Activated CD4-positive, alpha-beta T cell treated with anti-CD3 and anti-CD28 coated beads, Interleukin-2, amount 10 ng/mL, durations not matched to agents 7 days and 5 days (primary cell): ENCODE results near the gene VNN1. TPM values are rescaled to one million over a fixed set of nuclear protein-coding genes. Genes with fewer than 3 reads are reported as not detected.

Source experiments
- CTCF ChIA-PET: fragments of 350-600 bp; sonication (Branson Sonifier 250); formaldehyde crosslinking; loops from one replicate; lab custom pipeline; 2021; ENCODE audit warnings: antibody characterized with exemption; lab: Charles Lee
- POLR2A ChIA-PET: fragments of 350-600 bp; sonication (Branson Sonifier 250); formaldehyde crosslinking; loops from one replicate; lab custom pipeline; 2021; ENCODE audit warnings: antibody characterized with exemption; lab: Charles Lee
- DNase-seq: peaks from one replicate; pipeline ENCODE4 v3.0.0-alpha.2; 2020
- H3K27ac Mint-ChIP-seq: one replicate; pipeline ENCODE4 v1.8.0; 2021; ENCODE audit warnings: mild to moderate bottlenecking, moderate library complexity, mixed read lengths
- H3K27me3 Mint-ChIP-seq: one replicate; pipeline ENCODE4 v1.8.0; 2021; ENCODE audit warnings: mixed read lengths
- H3K36me3 Mint-ChIP-seq: one replicate; pipeline ENCODE4 v1.8.0; 2021; ENCODE audit warnings: low read depth, mixed read lengths
- H3K4me1 Mint-ChIP-seq: one replicate; pipeline ENCODE4 v1.8.0; 2021; ENCODE audit warnings: mixed read lengths
- H3K4me3 Mint-ChIP-seq: one replicate; pipeline ENCODE4 v1.8.0; 2021; ENCODE audit warnings: mild to moderate bottlenecking, moderate library complexity, mixed read lengths
- H3K9me3 Mint-ChIP-seq: one replicate; pipeline ENCODE4 v1.8.0; 2021; ENCODE audit warnings: mixed read lengths
- total RNA-seq, 2 experiments: library from RNA; stranded (reverse); gene quantifications; one replicate each; pipeline ENCODE4 v1.2.3, GENCODE V29; 2021

VNN1 gene, protein sequence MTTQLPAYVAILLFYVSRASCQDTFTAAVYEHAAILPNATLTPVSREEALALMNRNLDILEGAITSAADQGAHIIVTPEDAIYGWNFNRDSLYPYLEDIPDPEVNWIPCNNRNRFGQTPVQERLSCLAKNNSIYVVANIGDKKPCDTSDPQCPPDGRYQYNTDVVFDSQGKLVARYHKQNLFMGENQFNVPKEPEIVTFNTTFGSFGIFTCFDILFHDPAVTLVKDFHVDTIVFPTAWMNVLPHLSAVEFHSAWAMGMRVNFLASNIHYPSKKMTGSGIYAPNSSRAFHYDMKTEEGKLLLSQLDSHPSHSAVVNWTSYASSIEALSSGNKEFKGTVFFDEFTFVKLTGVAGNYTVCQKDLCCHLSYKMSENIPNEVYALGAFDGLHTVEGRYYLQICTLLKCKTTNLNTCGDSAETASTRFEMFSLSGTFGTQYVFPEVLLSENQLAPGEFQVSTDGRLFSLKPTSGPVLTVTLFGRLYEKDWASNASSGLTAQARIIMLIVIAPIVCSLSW
- not detected for total RNA-seq

DNA sequence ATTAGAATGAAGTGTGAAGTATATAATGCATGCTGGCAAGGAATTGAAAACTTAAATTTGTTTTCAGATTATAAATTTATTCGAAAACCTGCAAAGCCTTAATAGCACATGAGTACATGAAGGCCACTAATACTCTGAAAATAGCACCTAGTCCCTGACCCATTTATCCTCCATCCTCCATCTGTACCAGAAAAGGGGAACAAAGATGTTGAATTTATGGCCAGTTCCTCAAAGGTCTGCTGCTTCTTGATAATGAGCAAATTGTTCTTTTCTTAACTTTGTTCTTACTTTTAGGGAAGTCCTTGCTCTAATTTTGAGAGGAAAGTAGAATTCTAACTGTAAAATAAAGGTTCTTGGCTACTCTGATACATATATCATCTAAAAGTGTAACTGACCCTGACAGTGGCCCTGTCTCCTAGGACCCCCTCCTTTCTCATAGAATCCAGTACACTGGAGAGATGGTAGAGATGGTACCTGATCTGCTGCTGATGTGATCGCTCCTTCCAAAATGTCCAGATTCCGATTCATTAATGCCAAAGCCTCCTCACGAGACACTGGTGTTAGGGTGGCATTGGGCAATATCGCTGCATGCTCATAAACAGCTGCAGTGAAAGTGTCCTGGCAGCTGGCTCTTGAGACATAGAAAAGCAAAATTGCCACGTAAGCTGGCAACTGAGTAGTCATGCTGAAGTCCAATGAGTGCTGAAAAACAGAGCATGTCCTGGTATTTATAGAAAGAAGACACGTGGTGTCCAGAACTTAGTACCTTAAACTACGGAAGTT, at the start of gene VNN1:
VNN1 (minus strand) TSS at position 704 of the 783 bp plus-strand sequence; CDS start at position 684, 20 bp downstream.
- Mint-ChIP-seq H3K27ac (no peak within 1 kb of the TSS), H3K4me3 (no peak within 1 kb of the TSS), H3K4me1 (no peaks in the 10 kb centered on the region), H3K27me3 (peaks cover 15% of the 10 kb centered on the region), H3K9me3 (no peaks in the 10 kb centered on the region), H3K36me3 (no peaks in the 10 kb centered on the region)
- ChIA-PET CTCF (no interaction called here), POLR2A (no interaction called here)
- DNase-seq = no peak

DNA sequence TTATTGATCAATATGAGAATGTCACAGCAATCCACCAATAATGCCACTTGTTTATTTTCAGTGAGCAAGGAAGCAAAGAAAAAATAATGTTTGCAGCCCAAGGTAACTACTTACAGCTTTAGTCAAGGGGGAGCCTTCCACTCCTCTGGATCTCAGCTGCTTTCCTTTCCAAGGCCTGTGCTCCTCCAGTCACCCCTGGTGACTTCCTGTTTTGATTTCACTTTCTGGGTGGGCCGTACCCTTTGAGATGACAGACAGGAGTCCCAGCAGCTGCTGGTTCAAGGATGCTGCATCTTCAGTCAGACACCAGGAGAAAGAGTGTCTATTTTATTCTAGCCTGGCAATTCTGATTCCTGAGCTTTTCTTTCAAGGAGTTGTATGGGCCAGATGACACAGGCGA, 49.4 kb upstream of the VNN1 start:
- H3K9me3 Mint-ChIP-seq = no peaks in the 10 kb centered on the region
- H3K36me3 Mint-ChIP-seq = peaks cover 5% of the 10 kb centered on the region
- H3K27ac Mint-ChIP-seq = peak overlapping the region; percentile 88
- H3K4me1 Mint-ChIP-seq = peaks cover 36% of the 10 kb centered on the region
- ChIA-PET CTCF (interaction anchor here (0.5 to 2.2 kb wide), 10 partner anchors 14 to 628 kb away, joined by 3 to 6 read pairs (median 3); no protein-coding TSS in a partner anchor), POLR2A (no interaction called here)
- peak; percentile 77 for DNase-seq
- peak overlapping the region; percentile 73 for H3K4me3 Mint-ChIP-seq
- H3K27me3 Mint-ChIP-seq = no peaks in the 10 kb centered on the region

DNA sequence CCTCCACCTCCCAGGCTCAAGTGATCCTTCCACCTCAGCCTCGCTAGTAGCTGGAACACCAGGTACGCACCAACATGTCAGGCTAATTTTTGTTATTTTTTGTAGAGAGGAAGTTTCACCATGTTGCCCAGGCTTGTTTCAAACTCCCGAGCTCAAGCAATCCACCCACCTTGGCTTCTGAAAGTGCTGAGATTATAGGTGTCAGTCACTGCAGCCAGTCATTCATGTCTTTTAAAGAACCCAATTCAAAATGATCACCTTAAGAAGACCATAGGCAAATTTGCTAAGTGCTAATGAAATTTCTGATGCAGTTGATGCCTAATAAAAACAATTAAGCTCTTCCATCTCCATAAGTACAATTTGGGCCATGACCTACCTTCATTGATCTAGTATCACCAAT, 46.4 kb upstream of the VNN1 start:
- no peak overlapping the region for H3K27ac Mint-ChIP-seq
- ChIA-PET CTCF (no interaction called here), POLR2A (no interaction called here)
- peaks cover 31% of the 10 kb centered on the region for H3K4me1 Mint-ChIP-seq
- DNase-seq = no peak
- peaks cover 9% of the 10 kb centered on the region for H3K36me3 Mint-ChIP-seq
- H3K9me3 Mint-ChIP-seq = no peaks in the 10 kb centered on the region
- no peak overlapping the region for H3K4me3 Mint-ChIP-seq
- H3K27me3 Mint-ChIP-seq = no peaks in the 10 kb centered on the region

DNA sequence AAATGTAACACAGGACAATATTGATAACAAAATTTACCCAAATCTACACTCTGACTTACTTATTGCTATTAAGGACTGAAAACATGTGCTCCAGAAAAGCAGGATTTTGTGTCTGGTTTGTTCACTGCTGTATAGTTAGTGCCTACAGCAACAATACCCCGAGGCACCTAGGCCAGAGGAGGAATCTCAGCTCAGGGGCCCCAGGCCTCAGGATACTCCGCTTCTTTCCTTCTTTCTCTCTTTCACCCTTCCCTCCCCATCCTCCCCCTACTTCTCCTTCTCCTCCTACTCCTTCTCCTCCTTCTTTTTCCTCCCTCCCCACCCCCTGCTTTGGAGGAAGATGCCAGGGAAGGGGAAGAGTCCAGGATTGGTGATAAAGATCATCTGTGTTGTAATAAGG, 44.8 kb upstream of the VNN1 start:
- POLR2A ChIA-PET = no interaction called here
- peaks cover 12% of the 10 kb centered on the region for H3K36me3 Mint-ChIP-seq
- DNase-seq = no peak

DNA sequence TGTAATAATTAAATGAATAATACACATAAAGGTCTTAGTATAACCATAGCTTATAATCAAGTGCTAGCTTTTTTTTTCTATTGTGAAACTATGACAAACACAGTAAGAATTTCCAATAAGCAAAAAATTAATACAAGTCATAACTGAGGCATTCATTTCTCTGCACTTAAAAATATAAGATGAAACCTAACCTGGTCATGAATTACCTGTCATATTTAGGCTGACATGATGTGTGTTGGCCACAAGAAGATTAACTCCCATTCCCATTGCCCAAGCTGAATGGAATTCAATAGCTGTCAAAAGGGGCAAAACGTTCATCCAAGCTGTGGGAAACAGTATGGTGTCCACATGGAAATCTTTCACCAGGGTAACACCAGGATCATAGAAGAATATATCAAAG, 38.4 kb upstream of the VNN1 start:
- ChIA-PET CTCF (interaction anchor here (0.5 kb wide), 1 partner anchor 1167 kb away, joined by 4 read pairs; no protein-coding TSS in a partner anchor), POLR2A (no interaction called here)
- no peak overlapping the region for H3K4me3 Mint-ChIP-seq
- H3K36me3 Mint-ChIP-seq = peaks cover 43% of the 10 kb centered on the region
- H3K27me3 Mint-ChIP-seq = no peaks in the 10 kb centered on the region
- DNase-seq = no peak
- no peaks in the 10 kb centered on the region for H3K9me3 Mint-ChIP-seq
- peaks cover 25% of the 10 kb centered on the region for H3K4me1 Mint-ChIP-seq
- H3K27ac Mint-ChIP-seq = no peak overlapping the region

More for the DNA sequence above, 44.8 kb upstream of the VNN1 start:
- CTCF ChIA-PET = no interaction called here
- Mint-ChIP-seq H3K27me3 (no peaks in the 10 kb centered on the region), H3K4me1 (peaks cover 22% of the 10 kb centered on the region), H3K27ac (no peak overlapping the region), H3K4me3 (no peak overlapping the region), H3K9me3 (no peaks in the 10 kb centered on the region)

DNA sequence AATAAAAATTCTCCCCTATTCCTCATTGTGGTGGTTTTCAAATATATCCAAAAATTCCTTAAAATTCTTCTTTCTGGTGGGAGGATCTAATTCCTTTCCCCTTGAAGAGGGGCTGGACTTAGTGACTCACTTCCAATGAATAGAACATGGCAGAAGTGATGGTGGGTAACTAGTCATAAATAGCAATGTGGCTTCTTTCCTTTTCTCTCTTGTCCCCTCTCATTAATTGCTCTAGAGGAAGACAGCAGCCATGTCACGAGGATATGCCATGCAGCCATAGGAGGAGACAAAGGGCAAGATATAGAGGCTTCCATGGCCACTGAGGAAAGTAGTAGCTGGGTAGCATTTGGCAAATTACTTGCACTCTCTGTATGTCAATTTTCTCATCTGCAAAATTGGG, 38.0 kb upstream of the VNN1 start:
- Mint-ChIP-seq H3K36me3 (peaks cover 47% of the 10 kb centered on the region), H3K4me1 (peaks cover 25% of the 10 kb centered on the region), H3K27ac (no peak overlapping the region), H3K4me3 (no peak overlapping the region), H3K9me3 (no peaks in the 10 kb centered on the region), H3K27me3 (no peaks in the 10 kb centered on the region)
- no peak for DNase-seq
- CTCF ChIA-PET = interaction anchor here (0.5 kb wide), 1 partner anchor 1167 kb away, joined by 4 read pairs; no protein-coding TSS in a partner anchor
- POLR2A ChIA-PET = no interaction called here

DNA sequence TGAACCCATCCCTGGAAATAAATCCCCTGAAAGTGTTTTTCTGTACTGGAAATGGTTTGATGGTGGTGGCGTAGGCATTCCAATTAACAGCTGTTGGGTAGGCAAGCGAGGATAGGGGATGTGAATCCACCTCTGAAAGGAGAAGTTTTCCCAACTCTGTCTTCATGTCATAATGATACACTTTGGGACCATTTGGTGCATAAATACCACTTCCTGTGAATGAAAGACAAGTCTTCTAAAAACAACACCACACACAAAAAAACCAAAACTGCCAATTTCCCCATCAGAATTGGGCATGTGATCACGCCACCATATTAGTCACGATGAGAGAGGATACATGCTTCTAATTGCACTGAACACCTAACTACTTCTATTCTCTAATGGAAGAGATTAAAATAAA, 37.5 kb upstream of the VNN1 start:
- ChIA-PET POLR2A (no interaction called here), CTCF (no interaction called here)
- H3K4me3 Mint-ChIP-seq = no peak overlapping the region
- no peak overlapping the region for H3K27ac Mint-ChIP-seq
- DNase-seq = no peak
- H3K4me1 Mint-ChIP-seq = peaks cover 25% of the 10 kb centered on the region
- H3K27me3 Mint-ChIP-seq = no peaks in the 10 kb centered on the region
- H3K9me3 Mint-ChIP-seq = no peaks in the 10 kb centered on the region
- H3K36me3 Mint-ChIP-seq = peaks cover 52% of the 10 kb centered on the region

DNA sequence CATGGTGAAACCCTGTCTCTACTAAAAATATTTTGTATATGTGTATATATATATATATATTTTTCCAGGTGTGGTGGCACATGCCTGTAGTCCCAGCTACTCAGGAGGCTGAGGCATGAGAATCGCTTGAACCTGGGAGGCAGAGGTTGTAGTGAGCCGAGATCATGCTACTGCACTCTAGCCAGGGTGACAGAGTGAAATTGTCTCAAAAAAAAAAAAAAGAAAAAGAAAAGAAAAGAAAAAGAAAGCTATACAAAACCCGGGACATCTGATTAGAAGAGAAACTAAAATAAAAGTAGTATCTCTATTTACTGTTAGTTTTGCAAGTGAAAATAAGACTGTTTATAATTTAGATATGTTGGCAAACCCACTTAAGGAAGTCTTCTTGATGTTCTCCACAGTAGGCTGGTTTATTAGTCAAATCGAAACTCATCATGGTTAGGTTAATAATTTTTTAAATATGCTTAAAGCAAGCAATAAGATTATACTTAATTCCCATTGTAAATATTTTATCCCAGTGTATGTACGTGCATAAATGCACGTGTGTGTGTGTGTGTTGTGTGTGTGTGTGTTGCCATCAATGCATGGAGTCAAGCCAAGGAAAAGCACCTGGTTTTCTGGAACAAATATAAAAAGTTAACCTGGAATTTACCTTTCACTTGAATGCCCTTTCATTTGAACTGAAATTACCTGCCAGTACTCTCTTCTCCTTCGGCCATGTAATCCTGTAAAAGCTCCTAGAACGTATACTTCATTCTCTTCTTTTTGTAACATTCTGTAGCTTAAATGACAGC, 36.8 kb upstream of the VNN1 start:
- CTCF ChIA-PET = no interaction called here
- DNase-seq = no peak
- no peaks in the 10 kb centered on the region for H3K9me3 Mint-ChIP-seq
- peaks cover 56% of the 10 kb centered on the region for H3K36me3 Mint-ChIP-seq
- POLR2A ChIA-PET = no interaction called here
- peaks cover 25% of the 10 kb centered on the region for H3K4me1 Mint-ChIP-seq
- H3K27me3 Mint-ChIP-seq = no peaks in the 10 kb centered on the region
- H3K4me3 Mint-ChIP-seq = no peak overlapping the region
- H3K27ac Mint-ChIP-seq = peak overlapping the region; percentile 44

DNA sequence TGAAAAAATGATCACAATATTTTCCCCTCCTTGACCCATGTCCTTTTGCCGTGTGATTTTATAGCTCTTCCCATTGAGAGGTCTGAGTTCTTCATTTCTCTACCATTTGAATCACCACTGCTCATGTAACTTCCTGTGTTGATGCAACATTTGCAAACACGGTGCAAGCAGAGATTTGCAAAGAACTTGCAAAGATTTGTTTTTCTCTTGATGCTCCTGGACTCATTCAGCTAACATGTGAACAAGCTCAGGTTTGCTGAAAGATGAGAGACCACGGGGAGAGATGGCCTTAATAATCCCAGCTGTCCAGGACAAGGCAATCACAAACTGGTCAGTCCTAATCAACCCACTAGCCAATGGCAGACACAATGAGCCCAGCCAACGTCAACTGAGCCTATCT, 35.3 kb upstream of the VNN1 start:
- Mint-ChIP-seq H3K36me3 (peaks cover 65% of the 10 kb centered on the region), H3K9me3 (peaks cover 3% of the 10 kb centered on the region), H3K27ac (peak overlapping the region; percentile 16), H3K27me3 (no peaks in the 10 kb centered on the region), H3K4me1 (peaks cover 27% of the 10 kb centered on the region), H3K4me3 (no peak overlapping the region)
- no peak for DNase-seq
- ChIA-PET CTCF (interaction anchor here (1.2 to 1.6 kb wide), 2 partner anchors 14 to 74 kb away, joined by 3 to 6 read pairs; no protein-coding TSS in a partner anchor), POLR2A (no interaction called here)

DNA sequence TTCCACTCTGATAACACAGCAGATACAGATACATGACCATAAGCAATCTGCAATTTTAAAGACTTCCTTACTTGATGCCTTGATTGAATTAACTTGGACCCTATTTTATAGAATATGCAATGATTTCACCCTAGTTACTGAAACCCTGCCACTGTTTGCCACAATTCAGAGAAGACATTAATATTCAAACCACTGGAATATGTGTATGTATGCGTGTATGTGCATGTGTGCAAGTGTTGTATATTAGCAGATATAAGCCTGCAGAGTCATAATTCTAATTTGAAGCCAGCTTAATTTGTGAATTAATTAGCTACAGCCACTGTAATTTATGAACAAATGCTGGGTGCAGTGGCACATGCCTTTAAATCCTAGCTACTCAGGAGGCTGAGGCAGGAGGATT, 34.6 kb upstream of the VNN1 start:
- H3K9me3 Mint-ChIP-seq = peaks cover 3% of the 10 kb centered on the region
- ChIA-PET POLR2A (no interaction called here), CTCF (interaction anchor here (1.2 to 1.6 kb wide), 2 partner anchors 14 to 75 kb away, joined by 3 to 6 read pairs; no protein-coding TSS in a partner anchor)
- peaks cover 68% of the 10 kb centered on the region for H3K36me3 Mint-ChIP-seq
- no peak overlapping the region for H3K27ac Mint-ChIP-seq
- peaks cover 27% of the 10 kb centered on the region for H3K4me1 Mint-ChIP-seq
- H3K27me3 Mint-ChIP-seq = no peaks in the 10 kb centered on the region
- no peak overlapping the region for H3K4me3 Mint-ChIP-seq
- no peak for DNase-seq

DNA sequence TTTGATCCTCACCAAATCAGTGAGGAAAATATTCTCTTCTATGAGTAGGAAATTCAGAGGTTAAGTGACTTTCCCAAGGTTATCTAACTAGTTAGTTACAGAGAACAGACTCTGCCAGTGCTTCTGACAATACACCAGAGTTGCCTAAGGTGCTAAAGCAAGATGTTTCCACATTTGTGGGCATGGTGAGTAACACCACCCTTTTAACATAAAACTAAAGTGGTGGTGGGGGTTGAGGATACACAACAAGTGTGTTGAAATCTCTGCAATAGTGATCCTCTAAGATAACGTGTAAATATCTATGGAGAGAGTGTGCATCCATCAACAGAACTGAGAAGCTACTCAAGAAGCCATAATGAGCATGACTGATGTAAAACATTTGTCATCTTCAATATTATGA, 32.2 kb upstream of the VNN1 start:
- no peaks in the 10 kb centered on the region for H3K27me3 Mint-ChIP-seq
- ChIA-PET POLR2A (no interaction called here), CTCF (no interaction called here)
- H3K27ac Mint-ChIP-seq = no peak overlapping the region
- DNase-seq = no peak
- no peak overlapping the region for H3K4me3 Mint-ChIP-seq
- H3K9me3 Mint-ChIP-seq = peaks cover 10% of the 10 kb centered on the region
- H3K4me1 Mint-ChIP-seq = peaks cover 19% of the 10 kb centered on the region
- H3K36me3 Mint-ChIP-seq = peaks cover 63% of the 10 kb centered on the region

DNA sequence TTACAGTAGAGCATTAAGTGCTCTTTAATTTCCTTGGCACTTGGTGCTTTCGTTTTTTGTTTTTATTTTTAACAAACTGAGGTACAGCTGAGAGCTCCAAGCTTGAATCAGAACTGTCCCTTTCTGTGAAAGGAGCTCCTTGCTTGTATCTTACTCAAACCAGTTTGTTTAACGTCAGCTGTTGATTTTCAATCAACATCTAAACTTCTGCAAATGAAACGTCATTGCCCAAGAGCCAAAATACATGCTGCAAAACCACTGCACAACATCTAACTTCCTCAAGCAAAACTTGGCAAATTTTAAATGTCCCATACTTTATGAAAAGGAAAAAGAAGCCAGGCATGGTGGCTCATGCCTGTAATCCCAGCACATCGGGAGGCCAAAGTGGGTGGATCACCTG, 28.6 kb upstream of the VNN1 start:
- ChIA-PET POLR2A (no interaction called here), CTCF (interaction anchor here (1.1 kb wide), 1 partner anchor 21 kb away, joined by 3 read pairs; no protein-coding TSS in a partner anchor)
- no peak for DNase-seq
- Mint-ChIP-seq H3K27me3 (peaks cover 1% of the 10 kb centered on the region), H3K4me1 (peaks cover 2% of the 10 kb centered on the region), H3K9me3 (peaks cover 15% of the 10 kb centered on the region), H3K4me3 (no peak overlapping the region), H3K27ac (no peak overlapping the region), H3K36me3 (peaks cover 42% of the 10 kb centered on the region)
